ENCODE results near the gene PHC2.

PHC2 gene

DNA sequence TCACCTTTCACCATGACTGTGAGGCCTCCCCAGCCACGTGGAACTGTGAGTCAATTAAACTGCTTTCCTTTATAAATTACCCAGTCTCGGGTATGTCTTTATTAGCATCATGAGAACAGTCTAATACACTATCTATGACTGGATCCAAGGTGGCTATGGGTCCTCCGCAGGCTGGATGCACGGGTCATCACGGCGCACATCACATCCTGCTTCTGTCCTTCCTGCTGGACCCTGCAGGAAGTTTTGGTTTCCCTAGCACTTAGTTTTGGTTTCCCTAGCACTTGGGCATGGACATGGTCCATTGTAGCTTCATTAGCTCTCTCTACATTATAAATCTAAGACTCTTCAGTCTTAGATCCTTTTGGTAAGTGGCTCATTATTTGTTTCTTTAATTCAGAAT lies 14.2 kb upstream of the PHC2 start:
- no peak for DNase-seq

DNA sequence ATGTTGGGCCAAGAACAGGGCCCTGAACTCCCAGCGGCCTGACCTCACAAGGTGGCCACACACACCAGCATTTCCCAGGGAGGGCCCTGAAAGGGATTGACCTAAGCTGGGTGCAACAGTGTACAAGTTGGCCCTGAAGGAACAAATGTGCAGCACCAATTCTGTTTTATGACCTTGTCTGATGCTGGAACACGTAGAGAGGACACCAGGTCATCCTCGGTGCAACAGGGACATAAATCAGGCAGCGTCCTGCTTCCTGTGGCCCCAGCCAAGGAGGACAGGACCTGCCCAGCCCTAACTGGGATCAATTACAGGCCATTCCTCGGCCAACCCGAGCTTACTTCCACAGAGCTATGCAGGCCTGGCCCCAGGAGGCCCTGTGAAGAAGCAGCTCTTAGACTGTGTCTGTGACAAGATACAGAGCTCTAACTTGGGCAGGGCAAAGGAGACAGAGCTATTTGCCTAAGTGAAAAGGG lies 12.8 kb upstream of the PHC2 start:
- no peak for DNase-seq

DNA sequence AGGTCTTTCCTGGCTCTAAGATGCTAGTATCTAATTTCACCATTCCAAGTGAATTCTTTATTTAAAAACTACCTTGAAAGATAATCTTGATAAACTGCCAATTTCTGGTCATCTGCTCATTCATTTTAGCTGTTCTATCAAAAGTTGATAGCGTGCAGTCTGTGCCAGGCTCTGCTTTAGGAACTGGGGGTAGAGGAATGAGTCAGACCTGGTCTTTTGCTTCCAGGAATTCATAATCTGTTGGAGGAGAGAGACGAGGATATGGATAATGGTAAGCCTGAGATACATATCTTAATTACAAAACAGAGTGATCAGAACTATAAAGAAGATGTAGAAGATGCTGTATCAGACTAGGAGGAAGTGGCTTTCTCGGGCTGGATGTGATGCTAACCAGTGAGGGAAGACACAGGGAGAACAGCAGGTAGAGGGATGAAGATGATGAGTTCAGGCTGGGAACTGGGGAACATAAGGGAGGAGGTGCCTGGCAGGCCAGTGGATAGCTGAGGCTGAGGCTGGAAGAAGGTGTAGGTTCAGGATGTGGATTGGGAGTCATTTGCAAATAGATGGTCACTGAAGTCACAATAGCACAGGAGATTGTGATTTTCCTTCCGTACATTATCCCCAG lies 12.3 kb upstream of the PHC2 start:
- DNase-seq: no peak

DNA sequence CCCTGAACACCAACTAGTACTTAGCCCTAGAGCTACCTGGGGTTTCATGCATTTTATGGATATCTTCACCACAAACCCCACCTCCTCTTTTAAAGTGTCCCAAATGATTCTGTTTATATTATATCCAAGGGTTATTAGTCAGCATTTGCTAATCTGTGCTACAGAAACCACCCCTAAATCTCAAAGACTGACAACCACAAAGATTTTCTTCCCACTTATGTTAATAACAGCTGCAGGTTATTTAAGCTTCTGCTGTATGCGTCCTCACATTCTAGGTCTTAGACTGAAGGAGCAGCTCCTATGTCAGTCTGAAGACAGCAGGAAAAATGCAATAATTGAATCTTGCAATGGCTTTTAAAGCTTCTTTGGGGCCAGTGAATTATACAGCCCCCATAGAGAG lies 11.2 kb upstream of the PHC2 start:
- no peak for DNase-seq

- no peak for DNase-seq
Observed at GRCh38 chr1:33441088-33441745, 10.3 kb upstream of the PHC2 start.

GRCh38 chr1:33439662-33440061 lies 8.8 kb upstream of the PHC2 start:
- DNase-seq: no peak

DNA sequence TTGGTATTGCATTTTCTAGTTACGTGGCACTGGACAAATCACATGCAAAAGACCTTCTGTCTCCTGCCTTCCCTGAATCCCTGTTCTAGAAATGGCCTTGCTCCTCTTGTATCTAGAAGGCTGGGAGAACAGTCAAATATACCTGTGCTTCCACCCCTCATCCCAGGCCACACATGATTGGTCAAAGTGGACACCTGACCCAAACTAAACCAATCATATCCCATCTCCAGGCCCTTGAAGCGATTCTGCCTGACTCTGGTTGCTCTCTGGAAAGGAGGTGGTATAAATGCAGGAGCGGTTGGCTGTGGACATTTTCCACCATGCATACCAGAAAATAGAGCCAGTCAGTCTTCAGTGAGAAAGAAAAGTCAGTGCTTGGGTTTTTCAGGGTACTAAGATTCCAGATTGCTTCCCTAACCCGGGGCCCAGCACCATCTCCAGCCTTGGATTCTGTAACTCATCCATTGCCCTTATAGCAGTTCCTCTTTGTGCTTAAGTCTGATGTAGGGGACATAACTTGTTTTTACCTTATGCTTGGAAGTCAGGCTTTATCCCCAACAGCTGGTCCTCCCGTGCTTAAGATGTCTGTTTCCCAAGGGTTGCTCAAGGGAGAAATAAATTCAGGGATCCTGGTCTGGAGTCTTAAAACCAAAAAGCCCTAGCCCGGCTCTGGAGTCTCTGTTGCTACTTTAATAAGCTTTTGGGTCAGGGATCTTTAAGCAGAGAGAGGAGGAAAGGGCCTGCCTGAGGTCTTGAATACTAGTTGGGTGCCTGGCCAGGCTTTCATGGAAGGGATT lies 7.7 kb upstream of the PHC2 start:
- DNase-seq: no peak

- DNase-seq: no peak
Observed at GRCh38 chr1:33436557-33437285, 5.8 kb upstream of the PHC2 start.

GRCh38 chr1:33435096-33435820 lies 4.4 kb upstream of the PHC2 start:
- no peak for DNase-seq

DNA sequence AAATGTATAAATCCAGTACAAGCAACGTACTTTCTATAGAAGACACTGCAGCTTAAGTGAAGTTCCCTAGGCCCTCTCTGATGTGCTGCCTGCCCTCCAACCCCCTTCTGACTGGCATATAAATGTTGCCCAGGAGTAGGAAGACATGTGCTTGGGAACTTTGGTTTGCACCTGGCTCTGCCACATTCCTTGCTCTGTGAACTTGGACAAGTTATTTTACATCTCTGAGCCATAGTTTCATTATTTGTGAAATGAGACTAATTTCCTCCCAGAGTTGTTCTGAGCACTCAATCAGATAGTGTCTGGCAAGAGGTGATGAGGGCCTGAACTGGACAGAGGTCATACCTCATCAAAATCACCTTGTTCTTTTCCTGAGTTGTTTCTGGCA lies 3.5 kb upstream of the PHC2 start:
- DNase-seq: no peak

DNA sequence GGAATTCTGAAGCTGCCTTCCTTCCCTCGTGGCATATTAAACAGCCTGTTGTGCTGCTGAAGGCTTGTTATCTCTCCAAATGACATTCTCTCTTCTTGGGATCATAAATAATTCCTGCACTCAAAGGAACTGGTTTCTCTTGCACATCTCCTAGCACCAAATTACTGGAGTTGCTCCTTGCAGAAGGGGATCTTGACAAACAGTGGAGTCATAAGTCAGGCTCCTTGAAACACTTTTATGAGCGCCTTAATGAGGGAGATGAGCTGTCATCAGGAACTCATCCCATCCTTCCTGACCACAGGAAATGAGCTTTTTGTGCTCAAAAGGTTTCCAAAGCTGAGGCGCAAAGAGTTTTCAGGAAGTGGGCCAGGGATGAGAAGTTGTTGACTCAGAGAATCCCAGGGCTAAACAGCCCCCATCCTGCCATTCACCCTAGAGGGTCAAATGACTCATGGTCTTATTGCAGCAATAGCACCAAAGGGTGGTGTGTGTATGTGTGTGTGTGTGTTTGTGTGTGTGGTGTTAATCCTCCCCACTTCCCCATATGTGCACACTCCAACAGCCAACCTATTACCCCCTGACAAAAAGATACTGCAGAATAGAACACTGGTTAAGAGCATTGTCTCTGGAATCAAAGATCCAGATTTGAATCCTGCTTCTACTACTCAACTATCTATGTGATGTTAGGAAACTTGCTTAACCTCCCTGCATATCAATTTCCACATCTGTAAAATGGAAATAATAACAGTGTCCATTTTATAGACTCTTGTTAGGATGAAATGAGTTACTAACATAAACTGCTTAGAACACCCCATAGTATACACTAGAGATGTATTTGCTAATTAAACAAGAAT lies 2.8 kb upstream of the PHC2 start:
- no peak for DNase-seq

DNA sequence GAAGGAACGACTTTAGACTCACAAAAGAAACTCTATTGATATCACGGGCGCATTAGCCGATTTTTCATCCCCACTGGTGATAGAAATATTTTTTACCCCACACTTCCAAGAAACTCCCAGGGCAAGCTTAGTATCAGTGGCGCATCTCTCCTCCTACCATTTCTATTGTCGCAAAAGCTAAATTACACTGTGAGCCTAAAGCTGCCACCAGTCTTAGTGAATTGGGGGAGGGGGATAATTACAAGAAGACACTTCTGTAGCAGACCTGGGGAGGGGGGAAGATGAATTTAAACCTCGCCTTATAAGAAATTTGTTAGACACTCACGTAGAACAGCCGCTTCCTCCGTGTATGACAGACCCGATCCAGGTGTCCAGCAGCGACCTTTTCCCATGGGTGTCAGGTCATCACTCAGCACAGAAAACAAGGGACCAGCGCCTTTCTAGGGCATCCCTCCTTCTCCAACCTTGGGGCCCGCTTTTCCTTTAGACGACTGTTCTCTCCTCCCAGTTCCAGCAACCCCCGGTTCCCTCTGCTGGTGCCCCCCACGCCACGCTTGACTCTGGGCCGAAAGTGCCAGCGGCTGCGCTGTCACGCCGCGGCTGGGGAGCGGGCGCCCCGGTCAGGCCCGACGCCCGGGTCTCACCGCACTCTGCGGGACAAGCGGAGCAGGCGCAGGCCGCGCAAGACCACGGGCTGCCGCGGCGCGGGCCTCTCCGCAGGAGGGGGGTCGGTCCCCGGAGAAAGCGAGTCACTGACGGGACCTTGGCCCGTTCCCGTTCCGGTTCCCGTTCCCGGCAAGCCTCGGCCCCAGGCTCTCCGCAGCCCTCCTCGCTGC lies 821 bp downstream of the PHC2 start:
- no peak for DNase-seq

DNA sequence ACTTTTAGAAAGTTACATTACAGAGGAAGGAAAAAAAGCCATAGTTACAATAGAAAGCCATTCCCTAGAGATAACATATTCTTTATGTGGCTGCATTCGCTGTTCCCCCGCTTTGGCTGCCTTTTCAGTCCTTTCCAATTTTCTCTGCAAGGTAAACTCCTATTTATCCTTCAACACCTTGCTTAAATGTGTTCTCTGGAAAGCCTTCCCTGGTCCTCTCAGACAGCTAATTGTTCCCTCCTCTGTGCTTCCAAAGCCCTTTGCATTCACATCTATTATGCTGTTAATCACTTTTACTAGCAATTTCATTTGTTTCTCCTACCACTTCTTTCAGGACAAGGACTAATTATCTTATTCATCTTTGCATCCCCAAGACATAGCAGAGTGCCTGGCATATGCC lies 1.6 kb downstream of the PHC2 start:
- no peak for DNase-seq

DNA sequence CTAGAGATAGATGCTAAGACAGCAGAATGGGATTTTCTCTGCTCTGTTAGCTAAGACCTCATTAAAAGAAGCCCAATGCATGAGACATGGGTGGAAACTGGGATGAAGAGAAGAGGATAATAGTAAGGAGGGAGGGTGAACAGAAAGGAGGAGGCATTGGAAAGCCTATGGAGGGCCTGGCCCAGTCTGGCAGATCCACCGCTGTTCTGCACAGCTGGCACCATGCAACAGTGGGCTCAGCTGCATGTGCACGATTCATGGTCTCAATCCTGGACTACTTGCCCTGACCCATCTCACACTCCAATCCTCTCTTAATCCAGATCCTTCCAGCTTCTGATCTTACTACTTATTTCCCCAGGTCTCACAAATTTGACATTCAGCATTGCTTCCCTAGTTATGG lies 2.2 kb downstream of the PHC2 start:
- DNase-seq: no peak

DNA sequence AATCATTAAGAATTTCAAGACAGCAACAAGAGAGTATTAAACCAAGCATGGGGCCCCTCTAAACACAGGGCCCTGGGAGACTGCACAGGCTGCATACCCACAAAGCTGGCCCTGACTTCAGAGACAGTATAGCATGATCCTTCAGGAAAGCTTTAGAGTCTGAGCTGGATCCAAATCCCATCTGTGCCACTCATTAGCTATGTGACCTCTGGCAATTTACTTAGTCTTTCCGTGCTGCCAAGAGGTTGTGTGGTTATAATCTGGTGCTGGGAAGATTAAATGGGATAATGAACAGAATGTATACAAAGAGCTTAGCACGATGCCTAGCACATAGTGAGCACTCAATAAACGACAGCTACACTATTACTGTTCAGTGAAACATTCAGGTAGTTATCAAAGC lies 4.0 kb downstream of the PHC2 start:
- no peak for DNase-seq

DNA sequence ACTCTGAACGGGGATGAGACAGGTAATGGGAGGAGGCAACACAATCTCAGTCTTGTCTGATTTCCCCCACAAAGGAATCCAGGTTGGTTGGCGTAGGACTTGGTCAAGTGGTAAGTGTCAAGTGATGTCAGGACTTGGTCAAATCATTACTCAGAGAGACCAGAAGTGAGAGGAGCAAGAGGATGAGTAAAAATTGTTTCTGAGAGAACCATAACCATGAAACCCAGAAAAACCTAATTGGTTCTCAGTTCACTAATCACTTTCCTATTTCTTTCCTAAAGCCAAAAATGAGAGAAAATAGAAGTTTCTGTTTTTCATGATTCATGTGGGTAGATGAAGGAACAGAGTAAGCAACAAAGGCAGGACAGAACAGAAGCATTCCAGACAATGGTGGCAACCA lies 5.0 kb downstream of the PHC2 start:
- DNase-seq: no peak

DNA sequence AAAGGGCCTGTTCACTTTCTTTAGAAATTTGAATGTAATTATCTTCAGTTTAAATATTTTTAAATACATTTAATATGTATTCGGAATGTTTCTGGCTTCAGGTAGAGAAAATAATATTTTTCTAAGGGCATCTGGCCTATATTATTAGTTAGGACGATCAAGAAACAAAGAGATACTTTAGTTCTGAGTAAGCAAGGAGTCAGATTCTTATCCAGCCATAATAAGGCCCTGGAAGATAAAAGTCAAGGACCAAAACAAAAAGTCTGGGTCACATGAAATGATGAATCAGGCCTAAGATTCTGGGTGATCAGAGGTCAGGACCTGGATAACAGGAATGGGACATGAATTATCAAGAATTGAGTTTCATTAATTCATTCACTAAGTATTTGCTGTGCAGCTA lies 6.3 kb downstream of the PHC2 start:
- no peak for DNase-seq

DNA sequence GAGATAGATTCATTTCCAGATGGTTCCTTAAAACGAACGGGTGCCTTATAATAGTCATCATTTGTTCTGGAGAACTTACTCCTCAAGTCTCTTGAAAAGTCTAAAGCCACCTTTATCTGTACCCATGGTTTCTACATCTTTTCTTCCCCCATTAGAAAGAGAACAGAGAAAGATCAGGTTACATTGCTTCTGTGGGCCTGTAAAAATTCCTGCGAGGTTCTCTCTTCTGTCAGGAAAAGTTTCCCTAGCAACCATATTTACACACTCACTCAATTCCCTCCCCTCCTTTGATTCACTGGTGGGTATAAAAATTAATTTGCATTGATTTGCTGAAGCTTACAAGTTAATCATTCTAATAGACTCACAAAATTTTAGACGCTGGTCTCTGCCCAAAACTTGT lies 6.7 kb downstream of the PHC2 start:
- DNase-seq: no peak

GRCh38 chr1:33420870-33421775 lies 9.8 kb downstream of the PHC2 start:
- DNase-seq: no peak

- DNase-seq: no peak
Observed at GRCh38 chr1:33418811-33419210, 12.1 kb downstream of the PHC2 start.
